Inflammatory macrophage (primary cell): ENCODE results near the gene CYBC1.
"Not testable (repeated sequence)": the region's sequence is repeated elsewhere in the genome, so short reads cannot be mapped to it uniquely, and the experiment has no call there.

Source experiments
- DNase-seq, 2 donors: peaks; one replicate each; pipeline ENCODE4 v3.0.0-alpha.2; 2020 to 2022

CYBC1 gene

DNA sequence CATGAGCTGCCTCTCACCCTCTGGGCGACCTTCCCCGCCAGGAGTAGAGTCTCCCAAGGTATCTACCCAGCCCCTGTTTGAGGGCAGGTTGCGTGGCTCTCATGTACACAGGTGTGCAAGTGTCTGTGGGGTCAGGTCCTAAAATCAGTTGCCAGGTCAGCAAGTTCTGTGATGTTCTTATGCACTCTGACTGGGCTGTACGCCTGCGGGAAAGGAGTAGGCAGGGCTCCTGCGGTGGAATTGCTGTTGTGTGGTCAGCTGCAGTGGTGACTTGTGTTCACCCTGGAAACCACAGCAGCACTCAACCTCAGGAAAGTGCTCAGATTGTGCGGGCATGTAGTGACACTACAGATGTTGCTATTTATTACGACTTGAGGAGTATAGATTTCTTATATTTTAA lies 27.4 kb upstream of the CYBC1 start:
- no peak for DNase-seq

DNA sequence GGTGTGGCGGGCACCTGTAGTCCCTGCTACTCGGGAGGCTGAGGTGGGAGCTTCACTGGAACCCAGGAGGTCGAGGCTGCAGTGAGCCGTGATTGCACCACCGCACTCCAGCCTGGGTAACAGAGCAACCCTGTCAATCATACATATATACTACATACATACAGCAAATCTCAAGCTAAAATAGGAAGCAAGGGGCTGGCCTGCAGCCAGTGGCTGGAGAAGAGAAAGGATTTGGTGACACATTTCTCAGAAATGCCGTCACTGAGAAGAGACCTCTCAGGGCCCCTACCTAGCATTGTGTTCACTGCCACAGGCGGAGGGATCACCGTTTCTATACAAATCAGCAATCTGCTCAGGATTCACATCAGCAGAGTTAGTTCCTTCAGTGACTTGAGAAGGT lies 24.9 kb upstream of the CYBC1 start:
- DNase-seq, result no peak

DNA sequence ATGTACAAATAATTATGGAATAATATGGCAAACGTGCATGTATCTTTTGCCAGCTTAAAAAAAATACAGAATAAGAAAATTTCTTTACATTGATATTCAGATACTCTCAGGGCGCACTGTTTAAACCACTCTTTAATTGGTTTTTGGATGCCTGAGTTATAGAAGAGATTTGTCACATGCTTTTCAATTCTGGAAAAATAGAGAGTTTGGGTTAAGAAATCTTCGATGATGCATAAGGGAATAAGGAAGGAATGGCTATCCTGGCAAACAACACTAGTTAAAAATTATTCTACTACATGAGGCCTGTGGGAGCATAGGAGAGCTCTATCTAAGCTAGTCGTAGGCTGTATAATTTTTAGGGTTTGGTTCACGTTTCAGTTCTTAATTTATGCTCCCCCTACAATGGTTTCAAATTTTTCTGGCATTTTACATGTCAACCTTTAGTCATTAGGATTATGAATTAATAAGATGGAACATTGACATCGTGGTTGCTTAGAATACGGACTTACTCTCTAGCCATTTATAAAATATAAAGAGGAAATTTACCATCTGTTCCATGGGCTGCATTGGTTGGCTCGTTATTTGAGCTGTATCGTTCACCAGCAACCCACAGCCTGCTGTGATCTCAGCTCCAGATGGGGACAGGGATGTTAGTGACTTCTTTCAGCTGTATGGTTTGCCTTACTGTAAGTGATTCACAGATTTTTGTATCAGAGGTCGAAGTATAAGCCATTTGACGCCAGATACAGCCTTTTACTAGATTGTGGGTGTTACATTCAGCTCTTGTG lies 23.9 kb upstream of the CYBC1 start:
- no peak for DNase-seq

DNA sequence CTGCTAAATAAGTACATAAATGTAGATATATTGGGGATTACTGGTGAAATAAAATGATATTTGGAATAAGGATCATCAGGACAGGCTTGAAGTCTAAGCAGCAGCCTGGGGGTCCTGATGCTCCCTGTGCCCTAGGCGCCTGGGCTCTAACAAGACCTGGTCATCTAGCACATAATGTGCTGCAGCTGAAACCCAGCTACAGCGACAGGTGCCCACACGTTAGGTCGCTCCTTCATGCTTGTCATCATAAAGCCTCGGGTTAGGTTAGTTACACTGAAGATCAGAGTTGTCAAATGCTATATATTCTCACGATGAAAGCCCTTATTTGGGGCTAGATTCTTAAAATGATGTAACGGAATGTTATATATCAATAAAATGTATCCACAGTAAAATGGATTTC lies 19.5 kb upstream of the CYBC1 start:
- DNase-seq, result no peak

DNA sequence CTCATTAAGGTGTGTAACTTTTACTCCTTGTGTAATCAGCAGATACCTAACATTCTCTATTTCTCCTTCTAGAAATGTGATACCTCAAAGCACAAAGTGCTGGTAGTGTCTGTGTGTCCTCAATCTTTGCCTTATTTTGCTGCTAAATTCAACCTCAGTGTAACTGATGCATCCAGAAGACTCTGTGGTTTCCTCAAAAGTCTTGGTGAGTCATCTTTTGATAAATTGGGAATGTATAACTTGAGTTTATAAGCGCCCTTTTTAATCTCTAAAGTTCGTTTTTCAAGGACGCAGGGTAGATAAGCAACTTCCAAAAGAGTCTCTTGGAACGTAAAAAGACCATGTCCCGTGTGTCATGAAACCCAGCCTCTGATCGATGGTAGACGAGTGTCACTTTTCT lies 18.1 kb upstream of the CYBC1 start:
- no peak for DNase-seq

DNA sequence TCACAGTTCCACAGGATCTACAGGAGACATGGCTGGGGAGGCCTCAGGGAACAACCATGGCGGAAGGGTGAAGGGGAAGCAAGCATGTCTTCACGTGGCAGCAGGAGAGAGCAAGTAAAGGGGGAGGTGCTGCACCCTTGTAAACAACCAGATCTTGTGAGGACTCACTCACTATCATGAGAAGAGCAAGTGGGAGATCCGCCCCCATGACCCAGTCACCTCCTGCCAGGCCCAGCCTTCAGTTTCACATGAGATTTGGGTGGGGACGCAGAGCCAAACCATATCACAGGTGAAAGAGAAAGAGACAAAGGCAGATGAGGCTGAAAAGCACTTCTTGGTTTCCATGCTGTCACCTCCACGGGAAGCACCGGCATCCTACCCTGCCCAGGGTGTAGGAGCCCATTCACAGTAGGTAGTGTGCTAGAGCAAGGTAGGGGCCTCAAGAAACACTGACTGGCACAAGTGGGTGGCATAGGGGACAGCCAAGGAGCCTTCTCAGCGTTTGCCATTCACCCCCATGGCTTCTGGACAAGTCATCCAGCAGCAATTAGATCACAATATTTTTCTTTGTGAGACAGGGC lies 14.6 kb upstream of the CYBC1 start:
- peak in 1 of 2 donors; percentile 41 for DNase-seq

DNA sequence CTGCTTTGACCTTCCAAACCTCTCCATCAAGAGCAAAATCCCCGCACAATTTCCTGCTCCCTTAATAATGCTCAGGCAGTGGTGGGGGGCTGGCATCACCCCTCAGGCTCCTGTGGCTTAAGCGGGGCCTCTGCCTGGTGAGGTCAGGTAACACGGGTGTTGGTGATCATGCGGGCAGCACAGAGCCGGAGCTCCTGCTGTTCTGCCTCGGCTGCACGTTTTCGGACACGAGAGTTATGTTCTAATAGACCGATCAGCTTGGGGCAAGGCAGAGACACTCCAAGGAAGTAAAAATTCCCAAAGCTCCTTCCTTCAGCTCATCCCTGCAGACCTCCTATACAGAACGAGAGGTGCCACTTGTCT lies 14.0 kb upstream of the CYBC1 start:
- no peak for DNase-seq

DNA sequence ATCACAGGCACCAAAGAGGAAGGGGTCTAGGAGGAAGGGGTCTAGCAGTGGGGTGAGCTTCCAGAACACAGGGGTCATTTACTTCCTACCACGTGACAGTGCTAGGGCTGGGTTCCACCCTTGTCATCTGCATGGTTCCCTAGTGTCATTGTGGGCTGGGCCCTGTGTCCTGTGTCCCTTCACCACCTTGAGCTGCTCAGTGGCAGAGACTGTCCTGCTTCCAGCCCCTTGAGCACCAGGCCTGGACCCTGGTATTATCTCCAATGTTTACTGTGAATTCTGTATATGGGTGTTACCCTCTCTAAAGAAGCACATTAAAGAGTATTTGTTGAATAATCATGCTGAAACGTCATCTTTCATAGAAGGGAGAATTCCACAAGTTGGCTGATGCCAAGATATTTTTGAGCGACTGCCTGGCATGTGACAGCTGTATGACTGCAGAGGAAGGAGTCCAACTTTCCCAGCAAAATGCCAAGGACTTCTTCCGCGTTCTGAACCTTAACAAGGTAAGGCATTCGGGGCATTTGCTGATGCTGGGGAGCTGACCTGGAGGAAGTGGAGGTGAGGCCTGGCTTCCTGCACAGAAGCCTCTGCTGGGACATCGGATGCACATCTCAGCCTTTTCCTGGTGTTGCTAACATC lies 13.5 kb upstream of the CYBC1 start:
- no peak for DNase-seq

DNA sequence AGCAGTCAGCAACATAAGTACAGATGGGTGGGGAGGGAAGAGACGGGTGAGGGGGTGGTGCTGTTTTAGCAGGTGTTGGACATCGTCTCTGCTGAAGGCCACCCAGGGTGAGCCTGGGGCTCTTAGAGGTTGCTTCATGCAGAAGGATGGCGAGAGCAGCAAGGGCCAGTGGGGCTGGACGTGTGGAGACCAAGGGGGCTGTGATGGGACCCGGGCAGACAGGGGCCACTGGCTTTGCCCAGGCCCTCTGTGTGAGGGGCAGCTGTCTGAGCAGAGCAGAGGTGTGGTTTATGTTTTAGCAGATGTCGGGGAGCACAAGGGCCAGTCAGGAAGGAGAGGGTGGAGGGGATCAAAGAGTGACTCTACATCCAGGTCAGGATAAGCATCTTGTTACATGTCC lies 12.8 kb upstream of the CYBC1 start:
- no peak for DNase-seq

DNA sequence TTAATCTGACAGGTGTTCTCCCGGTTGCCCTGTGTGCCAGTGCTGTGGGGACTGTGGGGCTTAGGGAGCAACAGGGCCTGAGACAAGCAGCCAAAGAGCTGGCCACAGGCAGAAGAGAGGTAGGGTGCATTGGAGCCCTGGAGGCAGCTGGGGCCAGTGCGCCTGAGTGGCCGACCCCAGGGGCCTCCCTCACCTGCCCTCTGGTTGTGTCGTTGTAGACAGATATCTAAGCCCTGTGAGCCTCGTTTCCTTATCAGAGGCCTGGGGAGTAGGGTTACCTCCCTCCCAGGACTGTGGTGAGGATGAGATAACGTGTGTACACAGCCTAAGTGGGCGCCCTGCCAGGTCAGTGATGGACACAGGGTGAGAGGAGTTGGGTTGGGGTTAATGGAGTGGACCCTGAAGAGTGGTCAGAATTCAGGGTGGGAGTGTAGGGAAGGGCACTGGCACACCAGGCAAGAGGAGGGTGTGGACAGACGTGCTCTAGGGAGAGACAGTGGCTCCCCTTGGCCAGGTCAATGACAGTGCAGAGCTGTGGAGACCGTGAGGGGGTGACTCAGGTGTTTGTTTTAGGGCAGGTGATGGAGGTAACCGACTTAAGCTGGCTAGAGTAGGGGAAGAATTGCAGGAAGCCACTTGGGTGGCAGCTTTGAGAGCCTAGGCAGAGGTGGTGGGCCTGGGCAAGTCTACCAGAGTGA lies 11.4 kb upstream of the CYBC1 start:
- DNase-seq, result no peak

DNA sequence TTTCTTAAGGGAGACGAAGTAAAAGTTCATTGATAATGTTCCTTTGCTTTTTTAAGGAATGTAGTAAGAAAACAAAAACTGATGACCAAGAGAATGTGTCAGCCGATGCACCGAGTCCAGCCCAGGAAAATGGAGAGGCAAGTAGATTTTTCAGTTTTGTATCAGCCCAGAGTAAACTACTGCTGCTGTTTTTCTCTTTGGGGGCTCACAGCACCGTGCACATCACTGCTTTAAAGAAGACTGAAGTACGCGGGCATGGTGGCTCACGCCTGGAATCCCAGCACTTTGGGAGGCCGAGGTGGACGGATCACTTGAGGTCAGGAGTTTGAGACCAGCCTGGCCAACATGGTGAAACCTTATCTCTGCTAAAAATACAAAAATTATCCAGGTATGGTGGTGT lies 9.4 kb upstream of the CYBC1 start:
- not testable (repeated sequence) for DNase-seq

DNA sequence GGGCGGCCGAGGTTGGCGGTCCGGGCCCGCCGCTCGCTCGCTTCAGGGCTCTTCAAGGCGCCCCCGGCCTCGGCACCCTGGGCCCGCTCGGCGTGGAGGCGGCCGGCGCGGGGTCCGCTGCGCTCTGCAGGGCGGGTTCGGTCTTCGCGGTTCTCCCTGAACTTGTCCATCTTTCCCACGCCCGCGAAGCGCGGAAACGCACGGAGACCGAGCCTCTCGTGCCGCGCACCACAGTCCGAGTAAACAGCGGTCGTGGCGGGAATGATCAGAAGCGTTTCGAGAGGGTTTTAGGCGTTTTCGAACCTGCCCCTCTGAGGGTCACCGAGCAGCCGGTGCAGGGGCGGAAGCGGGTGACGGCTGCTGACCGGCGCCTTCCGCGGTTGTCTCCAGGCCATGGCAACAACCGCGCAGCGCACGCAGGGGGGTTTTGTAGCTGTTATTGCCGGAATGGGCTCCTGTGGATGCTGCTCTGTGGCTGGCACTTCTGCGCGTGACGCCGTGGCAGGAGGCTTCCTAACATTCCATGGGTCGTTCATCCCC lies 8.4 kb upstream of the CYBC1 start:
- DNase-seq, result peak; percentile 8 to 22

DNA sequence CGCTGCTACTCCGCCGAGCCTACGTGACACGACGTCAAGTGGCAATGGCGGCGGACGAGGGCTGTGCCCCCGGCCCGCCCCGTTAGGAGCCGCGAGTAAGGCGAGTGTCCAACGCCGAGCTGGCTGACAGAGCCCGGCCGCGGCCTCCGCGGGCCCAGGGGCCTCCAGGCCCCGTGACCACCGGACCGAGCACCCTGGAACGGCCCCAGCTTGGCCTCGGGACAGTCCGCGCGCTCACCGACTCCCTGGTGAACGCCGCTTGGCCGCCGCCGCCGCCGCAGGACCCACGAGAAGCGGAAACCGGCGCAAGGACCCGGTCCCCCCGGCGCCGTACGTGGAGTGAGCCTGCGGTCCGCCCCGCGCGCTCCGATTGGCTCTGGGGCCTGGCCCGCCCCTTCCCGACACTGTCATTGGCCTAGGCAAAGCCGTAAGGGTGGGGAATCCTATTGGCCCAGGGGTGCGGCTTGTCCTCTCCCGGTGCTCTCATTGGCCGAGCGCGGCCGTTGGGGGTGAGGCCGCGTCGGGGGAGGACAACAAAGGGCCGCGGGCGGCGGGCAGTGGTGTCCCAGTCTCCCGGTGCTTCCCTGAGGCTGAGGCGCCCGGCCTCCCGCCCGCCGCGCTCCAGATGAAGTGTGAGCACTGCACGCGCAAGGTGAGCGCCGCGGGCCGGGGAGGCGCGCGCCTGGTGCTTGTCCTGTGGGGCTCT lies 7.8 kb upstream of the CYBC1 start, which contains the start of gene NARF:
TSS of gene NARF (plus strand) at position 563 of the 706 bp plus-strand sequence. CDS start at position 626, 63 bp downstream.
- peak; percentile 98 to 99 for DNase-seq

DNA sequence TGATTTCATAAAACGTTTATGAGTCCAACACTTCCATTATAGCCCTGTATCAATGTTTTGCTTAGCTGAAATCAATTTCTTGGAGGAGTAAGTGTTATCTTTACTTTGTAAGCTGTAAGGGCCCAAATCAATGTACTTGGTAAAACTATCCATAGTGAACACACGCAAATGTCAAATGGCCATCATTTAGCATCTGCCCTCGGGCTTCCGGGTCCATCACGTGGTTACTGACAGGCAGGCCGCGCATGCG lies 7.3 kb upstream of the CYBC1 start:
- peak; percentile 92 to 95 for DNase-seq

DNA sequence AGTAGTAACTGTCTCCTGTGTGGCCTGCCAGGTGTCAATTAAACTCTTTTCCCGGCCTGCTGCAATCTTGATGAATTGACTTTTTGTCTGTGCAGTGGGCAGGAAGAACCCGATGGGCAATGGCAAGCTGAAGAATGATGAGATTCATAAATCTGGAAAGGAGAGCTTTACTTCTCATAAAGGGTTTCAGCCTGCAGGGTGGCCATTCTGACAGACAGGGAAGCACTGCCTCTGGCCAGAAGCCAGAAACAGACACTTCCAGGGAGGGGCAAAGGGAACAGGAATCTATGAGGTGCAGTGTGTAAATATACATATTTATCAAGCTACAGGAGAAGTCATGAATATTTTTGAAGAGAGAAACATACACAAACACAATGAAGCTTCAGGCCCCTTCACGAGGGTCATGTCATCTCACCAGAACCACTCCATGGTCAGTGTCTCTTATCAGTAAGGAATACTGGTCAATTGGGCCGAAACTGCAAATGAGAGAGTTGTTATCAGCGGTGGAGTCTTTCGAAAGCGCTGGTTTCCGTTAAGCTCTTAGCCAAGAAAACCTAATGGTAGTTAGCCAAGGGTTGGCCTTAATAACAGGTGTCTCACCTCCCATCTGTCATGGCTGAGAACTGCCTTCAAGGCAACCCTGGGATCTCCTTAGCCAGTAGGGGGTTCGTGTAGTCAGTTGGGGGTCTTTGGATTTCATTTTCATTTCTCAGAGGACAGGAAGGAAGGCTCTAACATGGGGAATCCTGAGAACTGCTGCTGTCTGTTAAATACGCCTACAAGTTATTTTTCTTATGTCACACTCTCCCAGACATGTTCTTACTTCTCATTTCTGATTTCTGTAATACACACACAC lies 6.7 kb upstream of the CYBC1 start:
- DNase-seq, result peak; percentile 66 to 81

DNA sequence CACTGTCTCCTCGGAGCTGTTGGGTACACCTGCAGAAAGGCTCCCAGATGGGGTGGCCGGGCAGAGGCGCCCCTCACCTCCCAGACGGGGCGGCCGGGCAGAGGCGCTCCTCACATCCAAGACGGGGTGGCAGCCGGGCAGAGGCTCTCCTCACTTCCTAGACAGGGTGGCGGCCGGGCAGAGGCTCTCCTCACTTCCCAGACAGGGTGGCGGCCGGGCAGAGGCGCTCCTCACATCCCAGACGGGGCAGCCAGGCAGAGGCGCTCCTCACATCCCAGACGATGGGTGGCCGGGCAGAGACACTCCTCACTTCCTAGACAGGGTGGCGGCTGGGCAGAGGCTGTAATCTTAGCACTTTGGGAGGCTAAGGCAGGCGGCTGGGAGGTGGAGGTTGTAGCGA lies 3.2 kb upstream of the CYBC1 start:
- DNase-seq, result not testable (repeated sequence)

DNA sequence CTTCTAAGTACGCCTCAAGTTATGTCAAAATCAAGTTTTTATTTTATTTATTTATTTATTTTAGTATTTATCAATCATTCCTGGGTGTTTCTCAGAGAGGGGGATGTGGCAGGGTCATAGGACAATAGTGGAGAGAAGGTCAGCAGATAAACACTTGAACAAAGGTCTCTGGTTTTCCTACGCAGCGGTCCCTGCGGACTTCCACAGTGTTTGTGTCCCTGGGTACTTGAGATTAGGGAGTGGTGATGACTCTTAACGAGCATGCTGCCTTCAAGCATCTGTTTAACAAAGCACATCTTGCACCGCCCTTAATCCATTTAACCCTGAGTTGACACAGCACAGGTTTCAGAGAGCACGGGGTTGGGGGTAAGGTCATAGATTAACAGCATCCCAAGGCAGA lies 2.6 kb upstream of the CYBC1 start:
- not testable (repeated sequence) for DNase-seq

DNA sequence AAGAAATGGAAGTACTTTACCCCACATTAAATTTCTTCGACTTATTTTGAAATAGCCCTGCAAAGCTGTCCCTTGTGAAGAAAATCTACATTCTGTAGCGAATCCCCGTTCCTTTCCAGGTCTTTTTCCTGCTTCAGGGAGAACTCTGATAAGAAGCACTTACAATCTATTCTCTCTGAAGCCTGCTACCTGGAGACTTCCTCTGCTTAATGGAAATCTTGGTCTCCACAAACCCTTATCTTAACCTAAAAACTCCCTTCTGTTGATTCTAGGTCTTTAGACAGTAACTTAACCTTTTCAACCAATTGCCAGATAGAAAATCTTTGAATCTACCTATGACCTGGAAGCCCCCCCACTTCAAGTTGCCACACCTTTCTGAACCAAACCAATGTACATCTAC lies 1.6 kb upstream of the CYBC1 start:
- DNase-seq, result no peak

DNA sequence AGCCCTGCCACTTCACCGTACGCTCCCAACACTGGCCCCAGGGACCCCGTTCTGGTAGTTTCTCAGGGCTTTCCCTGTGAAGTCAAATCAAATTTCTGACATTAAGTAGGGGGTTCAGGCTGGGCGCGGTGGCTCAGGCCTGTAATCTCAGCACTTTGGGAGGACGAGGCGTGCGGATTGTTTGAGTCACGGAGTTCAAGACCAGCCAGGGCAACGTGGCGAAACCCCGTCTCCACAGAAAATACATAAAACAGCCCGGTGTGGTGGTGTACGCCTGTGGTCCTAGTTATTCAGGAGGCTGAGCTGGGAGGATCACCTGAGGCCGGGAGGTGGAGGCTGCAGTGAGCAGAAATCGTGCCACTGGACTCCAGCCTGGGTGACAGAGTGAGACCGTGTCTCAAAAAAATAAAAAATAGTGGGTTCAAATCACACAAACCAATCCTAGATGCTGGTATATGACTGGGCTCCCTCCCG lies 632 bp downstream of the CYBC1 start:
- DNase-seq, result peak in 1 of 2 donors; percentile 4

DNA sequence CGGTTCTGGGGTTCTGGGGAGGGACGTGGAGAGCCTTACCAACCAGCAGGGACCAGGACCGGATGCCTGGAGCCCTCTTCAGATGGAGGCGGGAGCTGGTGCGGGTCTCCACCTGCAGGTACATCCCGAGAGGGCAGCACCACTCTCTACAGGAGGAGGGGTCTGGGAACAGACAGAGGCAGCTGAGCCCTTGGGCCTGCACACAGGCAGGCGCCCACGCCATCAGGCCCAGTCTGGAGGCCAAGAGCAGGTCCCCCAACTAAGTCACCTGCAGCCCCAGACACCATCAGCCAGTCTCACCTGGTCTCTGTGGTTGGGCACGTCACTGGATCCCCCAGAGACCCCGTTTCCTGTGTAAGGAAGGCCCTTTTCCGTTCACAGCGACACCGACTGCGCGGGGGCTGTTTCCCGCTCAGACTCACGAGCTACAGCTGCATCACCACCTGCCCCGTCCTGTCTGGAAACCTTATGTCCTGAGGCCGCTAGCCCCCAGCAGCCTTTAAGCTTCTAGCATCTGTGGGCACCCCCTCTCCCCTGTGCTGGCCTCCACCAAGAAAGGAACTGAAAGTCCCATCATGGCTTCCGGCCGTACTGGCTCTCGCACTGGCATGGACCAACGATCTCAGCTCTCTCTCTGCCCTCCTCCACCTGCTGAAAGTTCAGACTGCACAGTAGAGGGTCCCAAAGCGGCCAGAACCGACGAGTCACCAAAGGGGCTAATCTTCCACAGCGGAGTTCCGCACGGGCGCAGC lies 1.2 kb downstream of the CYBC1 start:
- DNase-seq, result peak in 1 of 2 donors; percentile 48

DNA sequence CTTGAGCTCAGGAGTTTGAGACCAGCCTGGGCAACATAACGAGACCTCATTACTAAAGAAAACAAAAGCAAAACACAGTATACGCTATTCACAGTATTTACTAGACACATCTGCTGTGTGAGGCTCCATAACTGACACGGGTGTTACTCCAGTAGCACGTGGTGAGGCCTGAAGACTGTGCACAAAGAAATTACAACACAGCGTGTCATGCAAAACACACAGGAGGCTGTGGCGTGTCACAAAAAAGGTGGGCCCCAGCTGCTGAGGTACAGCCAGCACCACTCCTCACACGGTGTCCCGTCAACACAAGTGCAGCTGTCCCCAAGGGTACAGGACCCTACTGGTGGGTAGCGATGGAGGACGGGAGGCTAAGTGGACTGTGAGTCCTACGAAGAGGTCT lies 2.7 kb downstream of the CYBC1 start:
- no peak for DNase-seq
